K562 treated with DMSO at 1 percent for 48 hours (cell line): ENCODE measurements around the gene CABP5. TPM values are rescaled to one million over a fixed set of nuclear protein-coding genes. Genes with fewer than 3 reads are reported as not detected.

Experiments used
- total RNA-seq: library from RNA; unstranded; fragments of 300-600 nt; gene quantifications from 2 replicates; pipeline ENCODE4 v1.2.3, GENCODE V29; 2022; ENCODE audit warnings: low replicate concordance; ENCODE audit errors: extremely low read depth

CABP5 gene
- not detected in 2 replicates for total RNA-seq

DNA sequence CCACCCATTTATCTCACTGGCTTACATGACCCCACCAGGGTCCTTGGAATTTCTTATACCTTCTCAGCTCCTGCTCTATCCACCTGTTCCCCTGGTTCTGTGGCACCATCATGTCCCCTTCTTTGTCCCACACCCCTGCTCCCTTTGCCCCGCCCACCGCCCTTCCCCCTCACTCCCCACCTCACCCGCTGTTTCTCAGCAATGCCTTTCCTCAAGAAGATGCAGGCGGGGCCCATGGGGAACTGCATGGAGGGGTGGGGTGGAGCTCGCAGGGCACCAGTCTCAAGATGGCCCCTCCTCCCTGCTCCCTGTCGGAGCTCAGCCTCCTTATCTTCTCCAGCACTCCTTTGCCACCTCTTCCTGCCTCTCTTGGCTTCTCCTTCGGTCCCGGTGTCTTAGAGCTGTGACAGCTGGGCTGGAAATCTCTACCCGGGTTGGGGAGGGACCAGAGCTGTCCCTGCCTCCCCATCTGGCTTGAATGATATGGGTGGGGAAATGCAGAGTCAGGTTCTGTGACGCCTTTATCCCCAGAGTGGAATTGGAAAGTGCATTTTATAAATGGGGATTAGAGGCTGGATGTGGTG lies at the start of gene CABP5:
TSS of gene CABP5 (minus strand) at position 405 of the 584 bp plus-strand sequence. CDS start at position 248, 157 bp downstream.

DNA sequence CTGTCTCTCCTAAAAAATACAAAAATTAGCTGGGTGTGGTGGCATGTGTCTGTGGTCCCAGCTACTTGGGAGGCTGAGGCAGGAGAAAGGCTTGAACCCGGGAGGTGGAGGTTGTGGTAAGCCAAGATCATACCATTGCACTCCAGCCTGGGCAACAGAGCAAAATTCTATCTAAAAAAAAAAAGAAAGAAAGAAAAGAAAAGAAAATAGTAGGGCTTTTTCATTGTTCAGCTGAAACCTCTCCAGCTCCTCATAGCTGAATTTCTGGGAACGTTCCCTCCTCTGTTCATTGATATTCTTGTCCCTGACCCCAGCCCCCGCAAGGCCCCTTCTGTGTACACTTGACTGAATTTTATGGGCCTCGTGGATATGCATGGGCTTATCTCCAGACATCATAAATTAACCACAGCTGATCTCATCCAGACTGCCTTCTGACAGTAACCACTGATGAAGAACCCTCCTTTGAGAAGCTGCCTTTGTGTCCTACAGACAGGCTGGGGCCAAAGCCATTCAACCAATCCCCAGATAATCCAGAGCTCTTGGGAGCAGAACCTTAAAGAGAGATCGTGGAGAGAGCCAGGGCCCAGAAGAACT lies 49.6 kb downstream of the CABP5 start, which contains the start of gene ELSPBP1:
TSS of gene ELSPBP1 (plus strand) at position 424 of the 594 bp plus-strand sequence. CDS start 14,036 bp downstream, outside the sequence.

DNA sequence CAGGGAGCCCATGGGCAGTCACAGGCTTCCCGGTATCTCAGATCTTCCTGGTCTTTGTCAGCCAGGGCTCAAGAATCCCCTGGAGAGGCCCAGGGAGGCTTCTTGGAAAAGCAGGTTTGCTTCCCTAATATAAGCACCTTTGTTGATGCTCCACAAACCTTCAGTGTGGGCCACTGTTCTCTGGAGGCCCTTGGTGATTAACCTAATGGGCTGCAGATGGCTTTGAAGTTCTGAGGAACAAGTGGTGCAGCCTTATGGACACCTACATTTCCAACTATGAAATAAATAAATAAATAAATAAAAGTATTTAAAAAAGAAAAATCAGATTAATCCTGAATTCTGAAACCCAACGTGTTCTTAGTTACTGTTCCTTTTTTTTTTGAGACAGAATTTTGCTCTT lies 51.8 kb downstream of the CABP5 start, which contains the start of gene BSPH1:
TSS of gene BSPH1 (minus strand) at position 101 of the 400 bp plus-strand sequence. CDS start at position 12, 89 bp downstream.

Other genes starting within 250 kb of the CABP5 start
- gene TPRX1, start 239.5 kb downstream of the CABP5 start, total RNA-seq = not detected in 2 replicates
- not detected in 2 replicates for gene CRX, start 222.1 kb downstream of the CABP5 start, total RNA-seq
- not detected in 2 replicates for gene TPRX2, start 184.8 kb downstream of the CABP5 start, total RNA-seq
- gene SULT2A1, start 157.8 kb downstream of the CABP5 start, total RNA-seq = not detected in 2 replicates
- not detected in 2 replicates for gene BSPH1, start 51.9 kb downstream of the CABP5 start, total RNA-seq
- gene ELSPBP1, start 49.4 kb downstream of the CABP5 start, total RNA-seq = not detected in 2 replicates
- not detected in 2 replicates for gene PLA2G4C, start 66.7 kb upstream of the CABP5 start, total RNA-seq
- gene LIG1, start 126.3 kb upstream of the CABP5 start, total RNA-seq = not detected in 2 replicates
- not detected in 2 replicates for gene ZSWIM9, start 126.6 kb upstream of the CABP5 start, total RNA-seq
- gene CARD8, start 211.8 kb upstream of the CABP5 start, total RNA-seq = not detected in 2 replicates
- gene ZNF114, start 226.0 kb upstream of the CABP5 start, total RNA-seq = not detected in 2 replicates